ENCODE data around the gene NPHS1.
A peak's percentile ranks its signal among the peaks of the same experiment; 100 is the strongest.

NPHS1 gene

GRCh38 chr19:35852029-35852780 is at the start of gene NPHS1:
TSS of gene NPHS1 (minus strand) at chr19:35852504. CDS start at chr19:35851837, 667 bp downstream.
- no peak within 1 kb of the TSS for H3K4me3 ChIP-seq
- DNase-seq (ENCODE audit: low spot score), result no peak
- TF ChIP-seq CTCF (IDR thresholded peaks at IDR 0.05), result no peak
- no peak within 1 kb of the TSS for H3K27ac ChIP-seq

GRCh38 chr19:35901055-35901644 is 48.8 kb upstream of the NPHS1 start:
- peak overlapping the region; percentile 82 for H3K4me3 ChIP-seq
- TF ChIP-seq CTCF (IDR thresholded peaks at IDR 0.05), result no peak
- DNase-seq (ENCODE audit: low spot score), result no peak
- H3K27ac ChIP-seq, result peak overlapping the region in 1 of 2 donors; percentile 91

- H3K4me3 ChIP-seq, result peak overlapping the region; percentile 82
- no peak for TF ChIP-seq CTCF (IDR thresholded peaks at IDR 0.05)
- peak overlapping the region; percentile 58 to 91 for H3K27ac ChIP-seq
- DNase-seq (ENCODE audit: low spot score), result no peak
These were observed 47.4 kb upstream of the NPHS1 start for GRCh38 chr19:35899547-35900214.

GRCh38 chr19:35898499-35898809 is 46.1 kb upstream of the NPHS1 start:
- DNase-seq (ENCODE audit: low spot score), result no peak
- Histone ChIP-seq H3K27ac (peak overlapping the region; percentile 58 to 91), H3K4me3 (peak overlapping the region; percentile 82)
- TF ChIP-seq CTCF (IDR thresholded peaks at IDR 0.05), result no peak

- TF ChIP-seq CTCF (IDR thresholded peaks at IDR 0.05), result no peak
- H3K27ac ChIP-seq, result no peak overlapping the region
- no peak for DNase-seq (ENCODE audit: low spot score)
- H3K4me3 ChIP-seq, result peak overlapping the region; percentile 82
These were observed 45.6 kb upstream of the NPHS1 start for GRCh38 chr19:35897706-35898451.

- H3K4me3 ChIP-seq, result no peak overlapping the region
- no peak overlapping the region for H3K27ac ChIP-seq
- DNase-seq (ENCODE audit: low spot score), result no peak
- no peak for TF ChIP-seq CTCF (IDR thresholded peaks at IDR 0.05)
These were observed 44.3 kb upstream of the NPHS1 start for GRCh38 chr19:35896643-35897040.
